GM19099 (cell line): Measurements from ENCODE around the gene PMVK.

Experiments used
- POLR2A ChIP-seq: IDR thresholded peaks from 3 replicates; pipeline ENCODE4 v1.6.1; 2011; ENCODE audit warnings: low read depth; ENCODE audit not compliant: insufficient read length; ENCODE audit errors: extremely low read depth

Gene PMVK

GRCh38 chr1:154957091-154957657 lies 20.7 kb upstream of the PMVK start:
- TF ChIP-seq POLR2A = no peak

- no peak for TF ChIP-seq POLR2A
These were observed 20.0 kb upstream of the PMVK start for GRCh38 chr1:154956544-154956941.

GRCh38 chr1:154955718-154956543 lies 19.4 kb upstream of the PMVK start, which contains the start of gene PBXIP1:
Gene PBXIP1, minus strand, starts transcription at chr1:154956099. Its CDS starts 2,378 bp downstream, at chr1:154953721.
- peak; percentile 46 for TF ChIP-seq POLR2A

DNA sequence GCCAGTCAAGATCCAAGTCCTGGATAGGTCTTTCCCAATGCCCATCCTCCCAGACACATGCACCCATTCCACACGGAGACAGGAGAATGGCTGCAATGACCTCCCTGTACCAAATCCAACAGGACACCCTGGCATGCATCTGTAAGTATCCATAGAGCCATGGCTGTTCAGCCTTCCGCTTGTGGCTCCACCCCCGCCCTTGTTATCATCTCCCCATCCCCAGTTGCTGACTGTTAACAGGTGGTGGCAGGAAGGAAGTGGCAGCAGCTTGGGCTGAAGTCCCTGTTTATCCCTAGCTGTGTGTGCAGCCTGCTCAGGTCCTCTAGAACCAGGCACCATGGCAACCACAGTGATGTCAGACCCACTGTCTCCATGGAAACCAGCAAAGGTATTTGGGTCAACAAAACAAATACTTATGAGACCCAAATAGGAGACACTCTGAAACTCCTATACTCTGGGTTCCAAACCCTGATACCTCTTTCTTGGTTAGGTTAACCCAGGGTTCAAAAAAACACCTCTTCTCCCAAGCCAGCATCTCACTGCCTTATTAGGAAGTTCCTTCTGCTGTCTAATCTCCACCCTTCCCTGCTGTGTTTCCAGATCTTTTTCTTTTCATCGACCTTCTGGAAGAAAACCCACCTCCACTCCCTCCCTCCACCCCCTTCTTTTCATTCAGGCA lies 18.7 kb upstream of the PMVK start:
- TF ChIP-seq POLR2A = no peak

GRCh38 chr1:154954541-154954940 lies 18.0 kb upstream of the PMVK start:
- TF ChIP-seq POLR2A = no peak

DNA sequence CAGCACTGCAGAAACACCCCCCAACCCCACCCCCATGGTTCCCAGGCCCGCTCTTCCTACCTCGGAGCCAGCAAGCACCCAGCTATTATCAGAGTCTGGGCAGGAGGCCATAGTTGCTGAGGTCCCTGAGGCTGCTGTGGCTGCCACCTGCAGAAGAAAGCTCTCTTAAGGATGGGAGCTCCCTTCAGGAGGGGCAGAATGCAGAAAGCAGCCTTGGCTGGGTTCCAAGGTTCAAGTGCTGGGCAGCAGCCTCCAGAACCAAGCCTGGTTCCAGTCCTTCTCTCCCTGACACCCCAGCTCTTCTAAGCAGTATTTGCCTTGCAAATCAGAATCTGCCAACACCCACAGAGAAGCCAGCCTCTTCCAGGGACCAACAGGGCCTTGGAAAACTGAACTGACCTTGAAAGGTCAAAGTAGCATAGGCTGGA lies 17.1 kb upstream of the PMVK start:
- TF ChIP-seq POLR2A = no peak

DNA sequence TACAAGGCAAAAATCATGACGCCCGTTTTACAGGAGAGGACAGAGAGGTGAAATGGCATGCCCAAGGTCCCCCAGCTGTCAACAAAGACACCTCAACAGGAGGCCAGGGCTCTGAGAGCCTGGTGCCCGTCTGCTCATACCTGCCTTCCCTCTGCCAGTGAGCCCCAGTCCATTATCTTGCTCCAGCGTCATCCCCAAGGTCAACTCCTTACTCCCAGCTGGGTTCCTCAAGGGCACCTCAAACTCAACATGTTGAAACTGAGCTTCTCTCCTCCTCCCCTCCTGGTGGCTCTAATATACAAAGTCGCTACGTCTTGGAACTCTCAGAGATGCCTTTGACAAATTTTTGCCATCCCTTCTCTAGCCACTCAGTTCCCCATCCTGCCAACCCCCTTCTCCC lies 16.1 kb upstream of the PMVK start:
- TF ChIP-seq POLR2A = no peak

DNA sequence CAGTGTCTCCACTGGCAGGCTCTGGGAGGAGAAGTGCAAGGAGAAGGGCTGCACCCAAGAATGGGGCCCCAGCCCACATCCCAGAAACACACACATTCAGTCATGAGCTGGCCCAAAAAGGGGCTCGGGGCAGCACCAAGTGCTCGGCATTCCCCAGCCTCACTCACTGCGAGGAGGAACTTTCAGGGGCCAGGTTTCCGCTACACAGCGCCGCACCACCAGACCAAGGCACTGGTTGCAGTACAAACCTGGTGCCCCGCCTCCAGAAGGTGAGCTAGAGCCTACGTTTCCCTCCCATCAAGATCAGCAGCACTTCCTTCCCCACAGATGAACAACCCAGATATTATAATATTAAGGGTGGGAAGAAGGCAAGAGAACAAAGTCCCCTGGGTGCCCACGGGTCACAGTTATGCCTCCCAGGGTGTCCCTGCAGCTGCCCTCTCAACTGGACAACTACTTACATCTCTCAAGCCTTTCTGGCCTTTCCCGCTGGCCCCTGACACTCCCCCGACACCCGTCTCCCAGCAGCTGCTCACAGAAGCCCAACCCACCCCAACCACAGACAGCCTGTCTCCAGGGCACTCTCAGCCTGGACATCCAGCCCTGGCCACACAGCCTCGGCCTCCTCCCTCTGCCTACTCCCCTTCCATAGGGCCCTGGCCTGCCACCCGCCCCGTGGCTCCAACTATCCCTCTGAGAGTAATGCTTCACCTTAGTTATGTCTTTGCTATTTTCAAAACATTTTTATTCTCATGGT lies 15.6 kb upstream of the PMVK start:
- TF ChIP-seq POLR2A = no peak

GRCh38 chr1:154948079-154948478 lies 11.6 kb upstream of the PMVK start:
- no peak for TF ChIP-seq POLR2A

DNA sequence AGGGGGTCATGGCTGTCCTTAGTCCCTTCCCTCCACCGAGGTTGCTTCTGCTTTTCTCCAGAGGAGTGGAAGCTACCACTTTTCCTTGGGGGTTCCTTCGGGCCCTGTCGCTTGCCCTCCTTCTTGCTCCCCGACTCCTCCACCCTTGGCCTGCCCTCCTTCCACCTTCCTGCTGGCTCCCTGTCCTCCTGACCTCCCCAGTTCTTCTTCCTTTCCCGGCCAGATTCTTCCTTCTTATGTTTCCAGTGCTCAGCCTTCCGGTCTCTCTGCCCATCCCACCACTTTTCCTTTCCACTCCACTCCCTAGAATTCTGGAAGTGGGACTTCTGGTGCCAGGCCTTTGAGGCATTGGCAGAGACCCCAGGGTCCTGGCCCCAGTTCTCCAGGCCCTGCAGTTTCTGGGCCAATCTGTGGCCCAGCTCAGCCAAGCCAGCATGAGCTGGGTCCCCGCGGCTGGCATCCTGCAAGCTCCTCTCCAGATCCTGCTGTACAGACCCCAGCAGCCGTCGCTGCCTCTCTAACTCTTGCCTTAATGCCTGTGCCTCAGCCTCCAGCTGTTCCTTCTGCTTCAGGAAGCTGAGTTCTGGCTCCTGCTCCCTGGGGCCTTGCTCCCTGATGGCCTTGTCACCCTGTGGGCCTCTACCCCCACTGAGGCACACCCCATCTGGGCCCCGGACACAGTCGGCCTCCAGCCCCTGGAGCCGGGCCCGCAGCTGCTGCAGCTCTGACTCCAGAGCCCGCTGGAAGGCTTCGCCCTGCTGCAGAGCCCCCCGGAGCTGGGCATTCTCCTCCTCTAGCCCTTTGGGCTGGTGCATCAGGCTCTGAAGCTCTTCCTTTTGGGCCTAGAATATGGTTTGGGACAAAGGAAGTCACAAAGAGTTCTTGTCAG lies 9.7 kb upstream of the PMVK start:
- TF ChIP-seq POLR2A = no peak

DNA sequence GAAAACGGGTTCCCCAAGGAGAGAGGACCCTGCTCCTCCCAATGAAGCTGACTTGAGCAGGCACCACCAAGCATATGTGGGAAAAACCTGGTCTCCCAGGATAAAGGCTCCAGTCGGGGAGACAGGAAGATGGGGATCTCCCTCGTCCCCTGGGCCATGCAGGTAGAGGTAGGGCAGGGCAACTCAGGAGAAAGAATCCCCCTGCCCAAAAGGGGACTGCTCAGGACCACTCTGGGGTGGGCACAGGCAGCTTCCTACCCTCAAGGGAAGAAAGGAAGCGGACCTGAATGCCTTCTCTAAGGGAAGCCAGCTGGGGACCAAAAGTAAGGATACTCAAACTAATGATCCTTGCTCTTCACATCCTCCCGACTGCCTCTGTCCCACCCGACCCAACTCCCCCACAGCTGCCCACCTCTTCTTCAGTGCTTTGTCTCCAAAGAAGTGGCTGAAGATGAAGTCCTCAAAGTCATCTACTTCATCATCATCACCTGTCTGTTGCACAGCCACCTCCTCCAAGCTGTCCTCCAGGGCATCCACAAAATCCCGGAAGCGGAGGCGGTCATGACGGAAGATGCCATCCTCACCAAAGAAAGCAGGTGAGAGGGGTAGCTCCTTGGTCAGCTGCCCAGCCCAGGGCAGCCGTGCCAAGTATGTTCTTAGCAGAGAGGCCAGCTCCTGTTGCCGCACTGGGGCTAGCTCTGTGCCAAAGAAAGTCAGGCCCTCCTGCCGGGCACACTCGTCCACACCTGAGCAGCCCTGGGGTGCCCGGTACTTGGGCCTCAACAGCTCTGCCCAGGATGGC lies 8.8 kb upstream of the PMVK start:
- no peak for TF ChIP-seq POLR2A

- TF ChIP-seq POLR2A = no peak
These were observed 8.1 kb upstream of the PMVK start for GRCh38 chr1:154944401-154945159.
